Measurements from ENCODE around the gene HOXD4.
A peak's percentile ranks its signal among the peaks of the same experiment; 100 is the strongest.

DNA sequence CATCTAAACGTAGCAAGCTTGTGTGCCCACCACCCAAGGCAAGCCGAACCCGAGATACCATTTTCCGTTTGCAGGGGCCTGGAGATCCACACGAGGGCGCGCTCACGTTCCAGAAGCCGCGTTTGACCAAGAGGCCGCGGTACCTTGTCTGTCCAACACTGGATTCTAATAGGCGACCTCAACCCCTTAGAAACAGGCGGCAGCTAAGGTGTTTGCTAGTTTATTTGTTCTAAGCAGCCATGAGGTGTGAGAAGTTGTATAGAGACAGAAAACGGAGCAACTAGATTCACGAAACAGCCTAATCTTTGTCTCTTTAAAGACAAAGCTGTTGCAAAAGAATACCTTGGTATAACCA lies 40.1 kb upstream of the HOXD4 start:
- TF ChIP-seq POLR2A (IDR thresholded peaks at IDR 0.05) (no peak), EP300 (IDR thresholded peaks at IDR 0.05) (no peak), POLR2AphosphoS5 (IDR thresholded peaks at IDR 0.05) (no peak)
- TF ChIP-seq, protein P1, sequence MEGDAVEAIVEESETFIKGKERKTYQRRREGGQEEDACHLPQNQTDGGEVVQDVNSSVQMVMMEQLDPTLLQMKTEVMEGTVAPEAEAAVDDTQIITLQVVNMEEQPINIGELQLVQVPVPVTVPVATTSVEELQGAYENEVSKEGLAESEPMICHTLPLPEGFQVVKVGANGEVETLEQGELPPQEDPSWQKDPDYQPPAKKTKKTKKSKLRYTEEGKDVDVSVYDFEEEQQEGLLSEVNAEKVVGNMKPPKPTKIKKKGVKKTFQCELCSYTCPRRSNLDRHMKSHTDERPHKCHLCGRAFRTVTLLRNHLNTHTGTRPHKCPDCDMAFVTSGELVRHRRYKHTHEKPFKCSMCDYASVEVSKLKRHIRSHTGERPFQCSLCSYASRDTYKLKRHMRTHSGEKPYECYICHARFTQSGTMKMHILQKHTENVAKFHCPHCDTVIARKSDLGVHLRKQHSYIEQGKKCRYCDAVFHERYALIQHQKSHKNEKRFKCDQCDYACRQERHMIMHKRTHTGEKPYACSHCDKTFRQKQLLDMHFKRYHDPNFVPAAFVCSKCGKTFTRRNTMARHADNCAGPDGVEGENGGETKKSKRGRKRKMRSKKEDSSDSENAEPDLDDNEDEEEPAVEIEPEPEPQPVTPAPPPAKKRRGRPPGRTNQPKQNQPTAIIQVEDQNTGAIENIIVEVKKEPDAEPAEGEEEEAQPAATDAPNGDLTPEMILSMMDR (IDR thresholded peaks at IDR 0.05): peak in 1 of 2 donors; percentile 64

Measured in suprapubic skin (tissue), 4 donors.